Fibroblast of villous mesenchyme (primary cell): ENCODE measurements around the gene SYT1. TPM values are rescaled to one million over a fixed set of nuclear protein-coding genes. Genes with fewer than 3 reads are reported as not detected.

Source experiments
- DNase-seq: peaks from one replicate; pipeline ENCODE4 v3.0.0-alpha.2; 2010; ENCODE audit warnings: low read depth
- H3K4me3 ChIP-seq: 2 replicates; pipeline ENCODE4 v1.5.1; 2011; ENCODE audit warnings: low read depth, mild to moderate bottlenecking, low read length
- total RNA-seq: library from RNA; depleted of rRNA; stranded (reverse); fragments of >200 nt; gene quantifications from 2 replicates; pipeline ENCODE4 v1.2.3, GENCODE V29; 2012
- TF ChIP-seq, protein P1 (sequence below): IDR thresholded peaks from 2 replicates; pipeline ENCODE4 v1.5.1; 2012; ENCODE audit warnings: low read depth, mild to moderate bottlenecking, low read length; ENCODE audit not compliant: insufficient read depth

The SYT1 gene
- total RNA-seq, 1 donor, result 3.9 TPM

DNA sequence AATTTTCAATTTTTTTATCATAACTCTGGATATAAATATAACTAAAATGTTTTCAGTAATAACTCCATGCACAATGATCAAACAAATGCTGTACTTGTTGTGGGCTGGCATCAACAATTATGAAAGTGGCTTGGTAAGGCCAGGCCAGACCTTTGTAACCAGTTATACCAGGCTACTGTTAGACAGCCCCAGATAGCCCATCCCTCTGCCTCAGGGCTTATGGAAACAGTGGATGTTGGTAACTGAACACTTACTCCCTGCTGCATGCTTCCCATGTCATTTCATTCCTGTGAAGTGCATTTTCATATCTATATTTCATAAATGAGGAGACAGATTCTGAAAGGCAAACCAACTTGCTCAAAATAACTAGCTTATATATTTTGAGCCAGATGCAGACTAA lies 195.0 kb downstream of the SYT1 start:
- DNase-seq, result no peak
- no peak overlapping the region for H3K4me3 ChIP-seq
- TF ChIP-seq, protein P1, sequence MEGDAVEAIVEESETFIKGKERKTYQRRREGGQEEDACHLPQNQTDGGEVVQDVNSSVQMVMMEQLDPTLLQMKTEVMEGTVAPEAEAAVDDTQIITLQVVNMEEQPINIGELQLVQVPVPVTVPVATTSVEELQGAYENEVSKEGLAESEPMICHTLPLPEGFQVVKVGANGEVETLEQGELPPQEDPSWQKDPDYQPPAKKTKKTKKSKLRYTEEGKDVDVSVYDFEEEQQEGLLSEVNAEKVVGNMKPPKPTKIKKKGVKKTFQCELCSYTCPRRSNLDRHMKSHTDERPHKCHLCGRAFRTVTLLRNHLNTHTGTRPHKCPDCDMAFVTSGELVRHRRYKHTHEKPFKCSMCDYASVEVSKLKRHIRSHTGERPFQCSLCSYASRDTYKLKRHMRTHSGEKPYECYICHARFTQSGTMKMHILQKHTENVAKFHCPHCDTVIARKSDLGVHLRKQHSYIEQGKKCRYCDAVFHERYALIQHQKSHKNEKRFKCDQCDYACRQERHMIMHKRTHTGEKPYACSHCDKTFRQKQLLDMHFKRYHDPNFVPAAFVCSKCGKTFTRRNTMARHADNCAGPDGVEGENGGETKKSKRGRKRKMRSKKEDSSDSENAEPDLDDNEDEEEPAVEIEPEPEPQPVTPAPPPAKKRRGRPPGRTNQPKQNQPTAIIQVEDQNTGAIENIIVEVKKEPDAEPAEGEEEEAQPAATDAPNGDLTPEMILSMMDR, result no peak

GRCh38 chr12:79063258-79063657 lies 198.7 kb downstream of the SYT1 start:
- TF ChIP-seq, protein P1, result no peak
- no peak for DNase-seq
- no peak overlapping the region for H3K4me3 ChIP-seq

GRCh38 chr12:79067977-79068376 lies 203.4 kb downstream of the SYT1 start:
- TF ChIP-seq, protein P1, result no peak
- H3K4me3 ChIP-seq, result no peak overlapping the region
- DNase-seq, result no peak

- TF ChIP-seq, protein P1, result no peak
- no peak overlapping the region for H3K4me3 ChIP-seq
- DNase-seq, result no peak
Observed at GRCh38 chr12:79069009-79069408, 204.4 kb downstream of the SYT1 start.

GRCh38 chr12:79071498-79071897 lies 206.9 kb downstream of the SYT1 start:
- H3K4me3 ChIP-seq, result no peak overlapping the region
- no peak for DNase-seq
- TF ChIP-seq, protein P1, result no peak

DNA sequence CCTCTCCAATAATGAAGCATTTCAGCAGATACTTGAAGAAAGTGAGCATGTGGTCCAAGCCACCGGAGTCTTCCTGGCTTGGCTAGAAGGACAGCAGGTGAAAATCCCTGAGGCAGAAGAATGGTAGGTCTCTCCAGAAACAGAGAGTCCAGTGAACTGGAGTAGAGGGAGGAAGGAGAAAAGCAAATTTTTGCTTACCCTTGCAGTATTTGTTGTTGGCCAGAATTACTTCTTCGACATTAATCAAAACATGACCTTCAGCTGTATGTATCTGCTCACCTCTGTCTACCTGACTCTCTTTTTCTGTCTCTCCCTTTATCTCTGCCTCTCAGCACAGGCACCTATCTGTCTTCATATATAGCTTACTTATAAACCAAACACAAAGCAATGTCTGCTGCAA lies 208.9 kb downstream of the SYT1 start:
- TF ChIP-seq, protein P1, result no peak
- no peak for DNase-seq
- no peak overlapping the region for H3K4me3 ChIP-seq

DNA sequence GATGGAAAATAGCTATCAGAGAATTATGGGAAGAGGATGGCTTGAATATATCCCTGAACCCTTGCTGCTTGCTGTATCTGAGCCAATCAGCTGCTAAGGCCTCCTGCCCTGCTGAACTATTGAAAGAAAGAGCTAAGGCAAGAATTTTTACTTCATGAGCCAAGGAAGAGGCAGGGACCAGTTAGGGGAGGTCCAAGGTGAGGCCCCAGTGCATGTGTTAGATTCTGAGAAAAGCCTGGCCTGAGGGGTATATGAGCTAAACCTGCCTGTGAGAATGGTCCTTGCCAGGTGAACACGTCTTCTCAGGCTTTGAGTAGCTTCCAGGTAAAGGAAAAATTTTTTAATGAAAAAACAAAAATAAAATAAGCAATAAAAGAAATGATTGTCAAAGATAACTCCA lies 218.0 kb downstream of the SYT1 start:
- TF ChIP-seq, protein P1, result no peak

More for the DNA sequence above, 218.0 kb downstream of the SYT1 start:
- no peak overlapping the region for H3K4me3 ChIP-seq
- no peak for DNase-seq
